ENCODE data around the gene CAMK1D.

CAMK1D gene

GRCh38 chr10:12501841-12502525 lies 152.6 kb downstream of the CAMK1D start (continued):
- no peak for TF ChIP-seq CSRNP3 (CRISPR knock-in tag; IDR thresholded peaks at IDR 0.05)
- no peak for TF ChIP-seq ZC3H10 (CRISPR knock-in tag; IDR thresholded peaks at IDR 0.05)
- no peak for TF ChIP-seq POU6F1 (CRISPR knock-in tag; IDR thresholded peaks at IDR 0.05; ENCODE audit: borderline replicate concordance, low read depth)
- TF ChIP-seq TSHZ2 (CRISPR knock-in tag; IDR thresholded peaks at IDR 0.05): no peak
- no peak for TF ChIP-seq ZNF70 (CRISPR knock-in tag; IDR thresholded peaks at IDR 0.05)

- TF ChIP-seq ISL1 (CRISPR knock-in tag; IDR thresholded peaks at IDR 0.05) (no peak), ARNTL (CRISPR knock-in tag; IDR thresholded peaks at IDR 0.05; ENCODE audit: borderline replicate concordance, low read depth) (no peak), CSRNP3 (CRISPR knock-in tag; IDR thresholded peaks at IDR 0.05) (no peak)
- ATAC-seq: no peak
These were observed 153.4 kb downstream of the CAMK1D start for GRCh38 chr10:12502526-12503274.

GRCh38 chr10:12503311-12503710 lies 154.0 kb downstream of the CAMK1D start:
- TF ChIP-seq ARNTL (CRISPR knock-in tag; IDR thresholded peaks at IDR 0.05; ENCODE audit: borderline replicate concordance, low read depth) (no peak), ZNF70 (CRISPR knock-in tag; IDR thresholded peaks at IDR 0.05) (no peak), ZFP3 (CRISPR knock-in tag; IDR thresholded peaks at IDR 0.05) (no peak), RARB (CRISPR knock-in tag; IDR thresholded peaks at IDR 0.05) (no peak), PPARA (CRISPR knock-in tag; IDR thresholded peaks at IDR 0.05; ENCODE audit: borderline replicate concordance) (no peak), ISL1 (CRISPR knock-in tag; IDR thresholded peaks at IDR 0.05) (no peak), CSRNP3 (CRISPR knock-in tag; IDR thresholded peaks at IDR 0.05) (no peak), TOX (CRISPR knock-in tag; IDR thresholded peaks at IDR 0.05; ENCODE audit: borderline replicate concordance) (no peak), ZNF565 (CRISPR knock-in tag; conservative IDR thresholded peaks at IDR 0.05; ENCODE audit: low read depth) (no peak), TSHZ2 (CRISPR knock-in tag; IDR thresholded peaks at IDR 0.05) (no peak), OSR1 (CRISPR knock-in tag; IDR thresholded peaks at IDR 0.05) (no peak)

More at GRCh38 chr10:12503311-12503710, 154.0 kb downstream of the CAMK1D start:
- no peak for ATAC-seq

All from SK-N-SH treated with all-trans-retinoic acid at 6 μM for 48 hours (cell line).